BJ (cell line): ENCODE data around the gene SUGCT. TPM values are rescaled to one million over a fixed set of nuclear protein-coding genes. Genes with fewer than 3 reads are reported as not detected.

Experiments used
- CTCF ChIA-PET: fragments of 350-600 bp; formaldehyde crosslinking; extraction: SDS; loops from one replicate; lab custom pipeline; 2021; ENCODE audit warnings: antibody characterized with exemption, inconsistent platforms; lab: Yijun Ruan, JAX
- POLR2A ChIA-PET: fragments of 300-600 bp; sonication (Branson Sonifier 250); formaldehyde crosslinking; extraction: SDS; loops from one replicate; lab custom pipeline; 2021; ENCODE audit warnings: antibody characterized with exemption; lab: Charles Lee
- DNase-seq: peaks from one replicate; pipeline ENCODE4 v3.0.0-alpha.2; 2011; ENCODE audit warnings: low read depth
- H3K27me3 ChIP-seq: 2 replicates; pipeline ENCODE4 v1.6.0; 2011; ENCODE audit warnings: low read length; ENCODE audit not compliant: control insufficient read depth, insufficient read depth
- H3K36me3 ChIP-seq: 2 replicates; pipeline ENCODE4 v1.5.1; 2011; ENCODE audit warnings: low read length; ENCODE audit not compliant: control insufficient read depth, insufficient read depth
- H3K4me3 ChIP-seq: 2 replicates; pipeline ENCODE4 v1.5.1; 2011; ENCODE audit warnings: low read depth, mild to moderate bottlenecking, control low read depth, low read length
- CTCF ChIP-seq: IDR thresholded peaks from 2 replicates; pipeline ENCODE4 v1.5.1; 2011; ENCODE audit warnings: low read depth, mild to moderate bottlenecking, control low read depth, inconsistent platforms, low read length, moderate library complexity; ENCODE audit not compliant: insufficient read depth
- polyA plus RNA-seq: library from polyadenylated mRNA; depleted of rRNA; stranded (reverse); fragments of >200 nt; gene quantifications from 2 replicates; pipeline ENCODE4 v1.2.3, GENCODE V29; 2011

SUGCT gene
- polyA plus RNA-seq, 1 experiment = 10.6 TPM

DNA sequence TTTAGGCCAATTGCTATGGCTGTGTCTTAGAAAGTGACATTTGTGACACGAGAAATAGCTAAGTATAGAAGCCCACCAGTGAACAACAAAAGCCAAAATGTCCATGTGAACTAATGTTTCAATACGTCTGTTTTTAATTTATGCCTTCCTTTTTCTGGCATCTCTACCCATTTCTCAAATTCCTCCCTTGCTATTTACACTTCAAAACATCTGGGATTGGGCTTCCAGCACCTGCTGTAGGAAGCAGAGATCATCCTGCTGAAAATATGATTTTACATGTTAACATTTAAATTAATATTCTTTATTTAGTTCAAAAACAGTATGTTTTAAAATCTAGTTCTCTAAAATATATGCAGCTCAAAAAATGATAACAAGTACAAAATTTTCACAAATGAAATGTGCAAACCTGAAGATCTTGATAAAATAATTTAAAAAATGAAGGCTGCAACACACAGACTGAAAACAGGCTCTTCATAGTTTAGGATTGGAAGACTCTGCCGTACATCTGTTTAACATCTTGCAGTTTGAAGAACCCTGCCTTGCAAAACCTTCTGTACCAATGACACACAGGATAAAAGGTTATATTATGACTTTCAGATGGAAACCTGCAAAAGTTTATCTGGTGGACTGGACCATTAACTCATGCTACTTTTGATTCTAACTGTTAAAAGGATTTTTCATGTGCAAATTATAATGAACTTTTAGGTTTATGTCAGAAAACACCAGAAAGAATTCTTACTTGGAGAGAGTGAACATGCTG, 408.4 kb downstream of the SUGCT start:
- Histone ChIP-seq H3K27me3 (no peaks in the 10 kb centered on the region), H3K36me3 (no peaks in the 10 kb centered on the region), H3K4me3 (no peak overlapping the region)
- peak; percentile 62 for DNase-seq
- POLR2A ChIA-PET = no interaction called here
- no peak for TF ChIP-seq CTCF
- CTCF ChIA-PET = interaction anchor here (0.7 to 2.0 kb wide), 2 partner anchors 28 to 332 kb away, joined by 3 to 7 read pairs; no protein-coding TSS in a partner anchor

GRCh38 chr7:40544221-40544723, 409.5 kb downstream of the SUGCT start:
- Histone ChIP-seq H3K4me3 (no peak overlapping the region), H3K36me3 (no peaks in the 10 kb centered on the region), H3K27me3 (no peaks in the 10 kb centered on the region)
- DNase-seq = no peak
- ChIA-PET POLR2A (no interaction called here), CTCF (interaction anchor here (0.9 to 2.0 kb wide), 4 partner anchors 26 to 1150 kb away, joined by 3 to 7 read pairs (median 4); no protein-coding TSS in a partner anchor)
- TF ChIP-seq CTCF = no peak

DNA sequence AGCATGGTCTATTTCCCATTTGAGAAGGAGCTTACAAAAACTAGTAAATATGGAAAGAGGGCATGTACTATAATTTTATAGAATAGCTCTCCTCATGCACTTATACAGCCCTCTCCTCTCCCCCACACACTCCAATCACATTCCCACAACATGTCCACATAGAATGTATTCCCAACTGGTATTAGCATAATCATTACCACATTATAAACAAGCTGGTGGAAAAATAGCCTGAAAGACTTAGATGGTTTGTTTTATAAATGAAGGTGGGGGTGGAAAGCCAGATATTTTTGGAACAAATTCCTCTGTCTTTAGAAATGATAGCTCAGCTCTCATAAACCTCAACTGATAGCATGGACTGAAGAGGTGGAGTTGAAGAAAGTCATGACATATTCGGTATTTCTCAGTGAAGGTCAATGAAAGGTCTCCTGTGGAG, 410.1 kb downstream of the SUGCT start:
- no peaks in the 10 kb centered on the region for H3K27me3 ChIP-seq
- H3K36me3 ChIP-seq = no peaks in the 10 kb centered on the region
- ChIA-PET POLR2A (interaction anchor here (0.6 kb wide), 1 partner anchor 41 kb away, joined by 3 read pairs; no protein-coding TSS in a partner anchor), CTCF (interaction anchor here (0.9 to 2.0 kb wide), 4 partner anchors 25 to 1150 kb away, joined by 3 to 7 read pairs (median 4); no protein-coding TSS in a partner anchor)
- no peak overlapping the region for H3K4me3 ChIP-seq
- TF ChIP-seq CTCF = no peak
- DNase-seq = peak; percentile 64

DNA sequence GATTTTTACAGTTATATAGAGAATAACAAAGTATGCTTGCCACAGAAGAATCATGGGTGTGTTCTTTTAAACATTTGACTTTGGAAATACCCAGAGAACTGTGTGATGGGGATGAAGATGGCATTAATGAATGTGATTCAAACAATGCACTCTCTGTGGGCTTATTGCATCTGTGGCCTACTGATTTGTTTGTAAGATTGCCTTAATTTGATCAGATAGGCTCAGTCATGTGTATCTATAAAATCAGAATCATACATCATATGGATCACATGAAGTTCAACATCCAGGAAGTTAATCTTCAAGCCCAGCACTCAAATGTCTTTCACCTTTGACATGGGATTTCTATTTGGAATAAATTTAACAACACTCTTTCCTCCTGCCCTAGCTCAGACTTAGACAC, 410.9 kb downstream of the SUGCT start:
- no peak for TF ChIP-seq CTCF
- Histone ChIP-seq H3K4me3 (no peak overlapping the region), H3K27me3 (no peaks in the 10 kb centered on the region), H3K36me3 (no peaks in the 10 kb centered on the region)
- DNase-seq = no peak
- ChIA-PET CTCF (no interaction called here), POLR2A (no interaction called here)

GRCh38 chr7:40546616-40547501, 412.1 kb downstream of the SUGCT start:
- no peaks in the 10 kb centered on the region for H3K36me3 ChIP-seq
- ChIA-PET CTCF (no interaction called here), POLR2A (no interaction called here)
- no peaks in the 10 kb centered on the region for H3K27me3 ChIP-seq
- no peak overlapping the region for H3K4me3 ChIP-seq
- DNase-seq = no peak
- no peak for TF ChIP-seq CTCF
